ENCODE measurements around the gene MYO16. TPM values are rescaled to one million over a fixed set of nuclear protein-coding genes. Genes with fewer than 3 reads are reported as not detected.

MYO16 gene
- total RNA-seq, 1 experiment from 2014 or later, result 0.19 TPM

GRCh38 chr13:108925070-108925469, 295.7 kb downstream of the MYO16 start:
- H3K4me1 Mint-ChIP-seq (ENCODE audit: low read depth, unreplicated experiment), result no peaks in the 10 kb centered on the region
- H3K9me3 Mint-ChIP-seq (ENCODE audit: low read depth, unreplicated experiment), result no peaks in the 10 kb centered on the region
- CTCF ChIA-PET, result no interaction called here
- DNase-seq, result no peak
- H3K27ac Mint-ChIP-seq (ENCODE audit: unreplicated experiment), result no peak overlapping the region
- H3K36me3 Mint-ChIP-seq (ENCODE audit: insufficient read depth, unreplicated experiment), result no peaks in the 10 kb centered on the region
- H3K4me3 Mint-ChIP-seq (ENCODE audit: low read depth, unreplicated experiment), result no peak overlapping the region
- intact Hi-C loops (cut with micrococcal nuclease; ENCODE audit: unreplicated experiment), result no loop called here
- no TSS peak for BruUV-seq (replicated peaks)
- no peak for TF ChIP-seq CTCF (IDR thresholded peaks at IDR 0.05; ENCODE audit: unreplicated experiment)
- H3K27me3 Mint-ChIP-seq (ENCODE audit: unreplicated experiment), result no peaks in the 10 kb centered on the region

GRCh38 chr13:108926862-108927261, 297.5 kb downstream of the MYO16 start:
- H3K27me3 Mint-ChIP-seq (ENCODE audit: unreplicated experiment), result no peaks in the 10 kb centered on the region
- intact Hi-C loops (cut with micrococcal nuclease; ENCODE audit: unreplicated experiment), result no loop called here

GRCh38 chr13:108927615-108928014, 298.2 kb downstream of the MYO16 start:
- H3K4me3 Mint-ChIP-seq (ENCODE audit: low read depth, unreplicated experiment), result no peak overlapping the region
- CTCF ChIA-PET, result no interaction called here
- H3K4me1 Mint-ChIP-seq (ENCODE audit: low read depth, unreplicated experiment), result peaks cover 7% of the 10 kb centered on the region
- intact Hi-C loops (cut with micrococcal nuclease; ENCODE audit: unreplicated experiment), result no loop called here
- no peaks in the 10 kb centered on the region for H3K36me3 Mint-ChIP-seq (ENCODE audit: insufficient read depth, unreplicated experiment)
- no peak for TF ChIP-seq CTCF (IDR thresholded peaks at IDR 0.05; ENCODE audit: unreplicated experiment)
- BruUV-seq (replicated peaks), result no TSS peak
- no peak for DNase-seq
- no peaks in the 10 kb centered on the region for H3K27me3 Mint-ChIP-seq (ENCODE audit: unreplicated experiment)
- H3K27ac Mint-ChIP-seq (ENCODE audit: unreplicated experiment), result no peak overlapping the region
- H3K9me3 Mint-ChIP-seq (ENCODE audit: low read depth, unreplicated experiment), result no peaks in the 10 kb centered on the region

More at GRCh38 chr13:108926862-108927261, 297.5 kb downstream of the MYO16 start:
- Mint-ChIP-seq H3K36me3 (ENCODE audit: insufficient read depth, unreplicated experiment) (no peaks in the 10 kb centered on the region), H3K4me1 (ENCODE audit: low read depth, unreplicated experiment) (peaks cover 3% of the 10 kb centered on the region), H3K4me3 (ENCODE audit: low read depth, unreplicated experiment) (no peak overlapping the region), H3K9me3 (ENCODE audit: low read depth, unreplicated experiment) (no peaks in the 10 kb centered on the region), H3K27ac (ENCODE audit: unreplicated experiment) (no peak overlapping the region)
- CTCF ChIA-PET, result no interaction called here
- no peak for DNase-seq
- no peak for TF ChIP-seq CTCF (IDR thresholded peaks at IDR 0.05; ENCODE audit: unreplicated experiment)
- BruUV-seq (replicated peaks), result no TSS peak

- Mint-ChIP-seq H3K9me3 (ENCODE audit: low read depth, unreplicated experiment) (no peaks in the 10 kb centered on the region), H3K36me3 (ENCODE audit: insufficient read depth, unreplicated experiment) (no peaks in the 10 kb centered on the region), H3K27me3 (ENCODE audit: unreplicated experiment) (no peaks in the 10 kb centered on the region), H3K27ac (ENCODE audit: unreplicated experiment) (no peak overlapping the region), H3K4me1 (ENCODE audit: low read depth, unreplicated experiment) (peaks cover 7% of the 10 kb centered on the region), H3K4me3 (ENCODE audit: low read depth, unreplicated experiment) (no peak overlapping the region)
- no peak for TF ChIP-seq CTCF (IDR thresholded peaks at IDR 0.05; ENCODE audit: unreplicated experiment)
- CTCF ChIA-PET, result no interaction called here
- BruUV-seq (replicated peaks), result no TSS peak
- intact Hi-C loops (cut with micrococcal nuclease; ENCODE audit: unreplicated experiment), result no loop called here
- DNase-seq, result no peak
These were observed 300.3 kb downstream of the MYO16 start for GRCh38 chr13:108929532-108930206.
